H1 (cell line): Measurements from ENCODE around the gene CALD1. TPM values are rescaled to one million over a fixed set of nuclear protein-coding genes. Genes with fewer than 3 reads are reported as not detected.

Experiments
- CBX5 ChIP-seq: fragments of 300-800, 300-1000 bp; sonication (generic); IDR thresholded peaks from 2 replicates; pipeline ENCODE4 v1.7.1; 2016; ENCODE audit warnings: antibody characterized with exemption, low read length, low read depth
- CHD7 ChIP-seq: fragments of 300-600 bp; sonication (generic); IDR thresholded peaks from 2 replicates; pipeline ENCODE4 v1.7.1; 2012; ENCODE audit warnings: low read length, moderate library complexity, mild to moderate bottlenecking, inconsistent platforms; ENCODE audit not compliant: insufficient replicate concordance
- TBP ChIP-seq: IDR thresholded peaks from 2 replicates; pipeline ENCODE4 v1.6.1; 2011; ENCODE audit warnings: low read depth, low read length, improper control_type of control experiment
- ZNF274 ChIP-seq: IDR thresholded peaks from 2 replicates; pipeline ENCODE4 v1.7.0; 2012; ENCODE audit warnings: low read length, borderline replicate concordance; ENCODE audit errors: extremely low read depth
- polyA plus RNA-seq, 7 experiments: library from polyadenylated mRNA; depleted of rRNA in 3 of 7; stranded (reverse) in 5 of 7; unstranded in 2 of 7; fragments of >200 nt in 5 of 7; fragments of 200-250 nt in 2 of 7; gene quantifications; 1 replicate in 5 of 7; 2 replicates in 1 of 7; 4 replicates in 1 of 7; pipeline versions ENCODE4 v1.2.1 to v1.2.3, GENCODE V29; 2011 to 2013; ENCODE audit warnings: missing spikeins in 2 of 7, mixed read lengths in 2 of 7
- total RNA-seq: library from RNA; stranded (reverse); fragmentation: NEBNext Ultra II Directional; extraction: Animal tissue kit (Norgen Biotek cat#: 25700); gene quantifications from 2 replicates; pipeline ENCODE4 v1.2.1, GENCODE V29; 2021

The CALD1 gene
- total and polyA plus RNA-seq, 2 of the 8 experiments (the other 6 are each of a cell fraction or from before 2014, with no cell fraction given) = 34.3 to 177 TPM

- TF ChIP-seq TBP = no peak
- TF ChIP-seq CHD7 = no peak
- TF ChIP-seq ZNF274 = no peak
- TF ChIP-seq CBX5 = no peak
These were observed 11.8 kb upstream of the CALD1 start (continued) for GRCh38 chr7:134767520-134768168.
